ENCODE data around the gene ABCA2. TPM values are rescaled to one million over a fixed set of nuclear protein-coding genes. Genes with fewer than 3 reads are reported as not detected.

ABCA2 gene
- total RNA-seq, 1 donor: 20.3 TPM

GRCh38 chr9:137052998-137053943 lies 25.2 kb upstream of the ABCA2 start:
- Histone ChIP-seq H2AFZ (ENCODE audit: low read length) (no peak overlapping the region), H3K9me3 (ENCODE audit: low read depth, low read length) (no peaks in the 10 kb centered on the region), H3K4me1 (ENCODE audit: insufficient read depth, low read length) (no peaks in the 10 kb centered on the region), H3K36me3 (ENCODE audit: insufficient read depth, low read length) (no peaks in the 10 kb centered on the region), H3K27me3 (ENCODE audit: insufficient read depth, low read length) (peaks cover 54% of the 10 kb centered on the region), H3K27ac (ENCODE audit: low read depth, low read length) (no peak overlapping the region), H3K79me2 (ENCODE audit: insufficient read depth, low read length) (no peaks in the 10 kb centered on the region), H3K4me2 (ENCODE audit: insufficient read depth, low read length) (no peak overlapping the region), H4K20me1 (ENCODE audit: insufficient read depth, low read length) (peaks cover 5% of the 10 kb centered on the region), H3K4me3 (ENCODE audit: insufficient read depth, low read length) (no peak overlapping the region)
- TF ChIP-seq CTCF (IDR thresholded peaks at IDR 0.05; ENCODE audit: extremely low read depth, low read depth, low read length): no peak
- DNase-seq (ENCODE audit: insufficient read length, low spot score, missing footprints): no peak

GRCh38 chr9:137052293-137052692 lies 24.3 kb upstream of the ABCA2 start:
- no peaks in the 10 kb centered on the region for H3K9me3 ChIP-seq (ENCODE audit: low read depth, low read length)
- no peak overlapping the region for H3K4me3 ChIP-seq (ENCODE audit: insufficient read depth, low read length)
- H3K79me2 ChIP-seq (ENCODE audit: insufficient read depth, low read length): no peaks in the 10 kb centered on the region
- no peak for TF ChIP-seq CTCF (IDR thresholded peaks at IDR 0.05; ENCODE audit: extremely low read depth, low read depth, low read length)
- peaks cover 7% of the 10 kb centered on the region for H4K20me1 ChIP-seq (ENCODE audit: insufficient read depth, low read length)
- no peak overlapping the region for H3K4me2 ChIP-seq (ENCODE audit: insufficient read depth, low read length)
- H3K4me1 ChIP-seq (ENCODE audit: insufficient read depth, low read length): no peaks in the 10 kb centered on the region
- DNase-seq (ENCODE audit: insufficient read length, low spot score, missing footprints): no peak
- no peaks in the 10 kb centered on the region for H3K36me3 ChIP-seq (ENCODE audit: insufficient read depth, low read length)
- no peak overlapping the region for H3K27ac ChIP-seq (ENCODE audit: low read depth, low read length)
- H3K27me3 ChIP-seq (ENCODE audit: insufficient read depth, low read length): peaks cover 62% of the 10 kb centered on the region
- H2AFZ ChIP-seq (ENCODE audit: low read length): no peak overlapping the region

GRCh38 chr9:137051145-137051724 lies 23.2 kb upstream of the ABCA2 start:
- H3K9me3 ChIP-seq (ENCODE audit: low read depth, low read length): no peaks in the 10 kb centered on the region
- DNase-seq (ENCODE audit: insufficient read length, low spot score, missing footprints): no peak
- no peak overlapping the region for H3K4me3 ChIP-seq (ENCODE audit: insufficient read depth, low read length)
- H3K27me3 ChIP-seq (ENCODE audit: insufficient read depth, low read length): peaks cover 63% of the 10 kb centered on the region
- peaks cover 14% of the 10 kb centered on the region for H4K20me1 ChIP-seq (ENCODE audit: insufficient read depth, low read length)
- TF ChIP-seq CTCF (IDR thresholded peaks at IDR 0.05; ENCODE audit: extremely low read depth, low read depth, low read length): no peak
- no peaks in the 10 kb centered on the region for H3K79me2 ChIP-seq (ENCODE audit: insufficient read depth, low read length)
- H3K4me2 ChIP-seq (ENCODE audit: insufficient read depth, low read length): no peak overlapping the region
- no peak overlapping the region for H2AFZ ChIP-seq (ENCODE audit: low read length)
- H3K27ac ChIP-seq (ENCODE audit: low read depth, low read length): no peak overlapping the region
- H3K36me3 ChIP-seq (ENCODE audit: insufficient read depth, low read length): no peaks in the 10 kb centered on the region
- H3K4me1 ChIP-seq (ENCODE audit: insufficient read depth, low read length): peaks cover 4% of the 10 kb centered on the region

GRCh38 chr9:137050570-137050969 lies 22.5 kb upstream of the ABCA2 start:
- H3K4me1 ChIP-seq (ENCODE audit: insufficient read depth, low read length): peaks cover 6% of the 10 kb centered on the region
- no peaks in the 10 kb centered on the region for H3K79me2 ChIP-seq (ENCODE audit: insufficient read depth, low read length)
- H3K27ac ChIP-seq (ENCODE audit: low read depth, low read length): no peak overlapping the region
- no peak overlapping the region for H3K4me3 ChIP-seq (ENCODE audit: insufficient read depth, low read length)
- peaks cover 14% of the 10 kb centered on the region for H4K20me1 ChIP-seq (ENCODE audit: insufficient read depth, low read length)
- no peaks in the 10 kb centered on the region for H3K36me3 ChIP-seq (ENCODE audit: insufficient read depth, low read length)
- peak; percentile 95 for DNase-seq (ENCODE audit: insufficient read length, low spot score, missing footprints)
- no peak for TF ChIP-seq CTCF (IDR thresholded peaks at IDR 0.05; ENCODE audit: extremely low read depth, low read depth, low read length)
- H3K9me3 ChIP-seq (ENCODE audit: low read depth, low read length): no peaks in the 10 kb centered on the region
- H2AFZ ChIP-seq (ENCODE audit: low read length): no peak overlapping the region
- no peak overlapping the region for H3K4me2 ChIP-seq (ENCODE audit: insufficient read depth, low read length)
- H3K27me3 ChIP-seq (ENCODE audit: insufficient read depth, low read length): peaks cover 63% of the 10 kb centered on the region
